ENCODE measurements around the gene IDI2.
A peak's percentile ranks its signal among the peaks of the same experiment; 100 is the strongest.
"Not testable (repeated sequence)": the region's sequence is repeated elsewhere in the genome, so short reads cannot be mapped to it uniquely, and the experiment has no call there.

IDI2 gene

GRCh38 chr10:1048349-1048731, 22.7 kb upstream of the IDI2 start:
- DNase-seq (ENCODE audit: low read depth, low spot score) = no peak

GRCh38 chr10:1047937-1048336, 22.3 kb upstream of the IDI2 start:
- H3K27ac ChIP-seq = peak overlapping the region; percentile 97
- DNase-seq (ENCODE audit: low read depth, low spot score) = no peak

More at GRCh38 chr10:1048349-1048731, 22.7 kb upstream of the IDI2 start:
- H3K27ac ChIP-seq = peak overlapping the region; percentile 97

- DNase-seq (ENCODE audit: low read depth, low spot score) = no peak
- peak overlapping the region; percentile 11 for H3K27ac ChIP-seq
Measured at GRCh38 chr10:1045415-1045814, 19.8 kb upstream of the IDI2 start.

GRCh38 chr10:1044964-1045363, 19.3 kb upstream of the IDI2 start:
- no peak for DNase-seq (ENCODE audit: low read depth, low spot score)
- H3K27ac ChIP-seq = peak overlapping the region; percentile 11

- DNase-seq (ENCODE audit: low read depth, low spot score) = no peak
- H3K27ac ChIP-seq = peak overlapping the region; percentile 11
Measured at GRCh38 chr10:1044146-1044545, 18.5 kb upstream of the IDI2 start.

- DNase-seq (ENCODE audit: low read depth, low spot score) = no peak
- H3K27ac ChIP-seq = no peak overlapping the region
Measured at GRCh38 chr10:1043532-1043995, 17.9 kb upstream of the IDI2 start.

GRCh38 chr10:1041514-1041913, 15.9 kb upstream of the IDI2 start:
- DNase-seq (ENCODE audit: low read depth, low spot score) = no peak
- H3K27ac ChIP-seq = no peak overlapping the region

- DNase-seq (ENCODE audit: low read depth, low spot score) = no peak
- H3K27ac ChIP-seq = no peak overlapping the region
Measured at GRCh38 chr10:1040133-1040532, 14.5 kb upstream of the IDI2 start.

- H3K27ac ChIP-seq; DNase-seq (ENCODE audit: low read depth, low spot score): not testable (repeated sequence)
Measured at GRCh38 chr10:1038769-1039168, 13.1 kb upstream of the IDI2 start.

GRCh38 chr10:1037098-1037497, 11.4 kb upstream of the IDI2 start:
- H3K27ac ChIP-seq = peak overlapping the region; percentile 58
- no peak for DNase-seq (ENCODE audit: low read depth, low spot score)

GRCh38 chr10:1036341-1036791, 10.7 kb upstream of the IDI2 start:
- DNase-seq (ENCODE audit: low read depth, low spot score) = peak; percentile 87
- H3K27ac ChIP-seq = peak overlapping the region; percentile 58

GRCh38 chr10:1035201-1035600, 9.5 kb upstream of the IDI2 start:
- DNase-seq (ENCODE audit: low read depth, low spot score) = no peak
- H3K27ac ChIP-seq = peak overlapping the region; percentile 58

- no peak overlapping the region for H3K27ac ChIP-seq
- DNase-seq (ENCODE audit: low read depth, low spot score) = no peak
Measured at GRCh38 chr10:1034758-1035157, 9.1 kb upstream of the IDI2 start.

- H3K27ac ChIP-seq = no peak overlapping the region
- no peak for DNase-seq (ENCODE audit: low read depth, low spot score)
Measured at GRCh38 chr10:1033601-1034000, 7.9 kb upstream of the IDI2 start.

- no peak for DNase-seq (ENCODE audit: low read depth, low spot score)
- no peak overlapping the region for H3K27ac ChIP-seq
Measured at GRCh38 chr10:1029838-1030237, 4.2 kb upstream of the IDI2 start.

GRCh38 chr10:1026578-1026977, 919 bp upstream of the IDI2 start:
- no peak for DNase-seq (ENCODE audit: low read depth, low spot score)
- H3K27ac ChIP-seq = no peak overlapping the region

GRCh38 chr10:1024103-1024502, 1.6 kb downstream of the IDI2 start:
- no peak for DNase-seq (ENCODE audit: low read depth, low spot score)
- no peak overlapping the region for H3K27ac ChIP-seq

GRCh38 chr10:1022413-1022812, 3.2 kb downstream of the IDI2 start:
- DNase-seq (ENCODE audit: low read depth, low spot score) = no peak
- no peak overlapping the region for H3K27ac ChIP-seq

GRCh38 chr10:1020958-1021357, 4.7 kb downstream of the IDI2 start:
- DNase-seq (ENCODE audit: low read depth, low spot score) = no peak
- no peak overlapping the region for H3K27ac ChIP-seq

- H3K27ac ChIP-seq = no peak overlapping the region
- DNase-seq (ENCODE audit: low read depth, low spot score) = no peak
Measured at GRCh38 chr10:1020460-1020859, 5.2 kb downstream of the IDI2 start.

- no peak overlapping the region for H3K27ac ChIP-seq
Measured at GRCh38 chr10:1019362-1019761, 6.3 kb downstream of the IDI2 start.

GRCh38 chr10:1015688-1016087, 10.0 kb downstream of the IDI2 start:
- no peak overlapping the region for H3K27ac ChIP-seq
- DNase-seq (ENCODE audit: low read depth, low spot score) = no peak

More at GRCh38 chr10:1019362-1019761, 6.3 kb downstream of the IDI2 start:
- DNase-seq (ENCODE audit: low read depth, low spot score) = no peak

- no peak overlapping the region for H3K27ac ChIP-seq
- DNase-seq (ENCODE audit: low read depth, low spot score) = no peak
Measured at GRCh38 chr10:1011696-1012095, 14.0 kb downstream of the IDI2 start.
